Measurements from ENCODE around the gene FFAR3.

GRCh38 chr19:35314858-35315470, 43.3 kb upstream of the FFAR3 start:
- TF ChIP-seq CTCF (IDR thresholded peaks at IDR 0.05) (no peak), POLR2A (IDR thresholded peaks at IDR 0.05) (no peak)

All from body of pancreas (tissue), 4 donors.